Fibroblast of pulmonary artery (primary cell): ENCODE measurements around the gene ZCCHC14.

Experiments used
- DNase-seq: peaks from one replicate; pipeline ENCODE4 v3.0.0-alpha.2; 2010; ENCODE audit warnings: low read depth
- H3K4me3 ChIP-seq: replicated peaks from 2 replicates; pipeline ENCODE4 v1.5.1; 2011; ENCODE audit warnings: low read depth, mild to moderate bottlenecking, control low read depth, low read length, moderate library complexity
- TF ChIP-seq, protein P1 (sequence below): IDR thresholded peaks from 2 replicates; pipeline ENCODE4 v1.5.1; 2011; ENCODE audit warnings: mild to moderate bottlenecking, control low read depth, low read length, inconsistent platforms; ENCODE audit errors: missing control alignments

The ZCCHC14 gene

DNA sequence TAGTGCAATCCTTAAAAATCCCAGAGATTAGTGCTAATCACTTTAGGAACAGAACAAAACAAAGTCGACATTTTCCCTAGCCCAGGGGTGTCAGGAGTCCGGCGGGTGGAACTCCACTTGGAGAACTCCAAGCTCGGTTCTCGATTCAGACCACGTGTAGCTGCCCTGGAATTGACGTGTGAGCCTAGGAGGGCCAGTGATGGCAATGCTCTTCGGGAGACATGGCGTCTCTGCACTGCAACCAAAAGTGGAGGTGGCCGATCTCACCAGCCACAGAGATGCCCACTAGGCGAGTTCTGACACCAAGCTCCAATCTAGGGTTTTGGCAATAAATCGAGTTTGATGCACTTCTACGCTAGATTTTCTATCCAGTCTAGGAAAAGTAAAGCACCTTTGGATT lies 83.0 kb downstream of the ZCCHC14 start:
- no peak overlapping the region for H3K4me3 ChIP-seq
- TF ChIP-seq, protein P1, sequence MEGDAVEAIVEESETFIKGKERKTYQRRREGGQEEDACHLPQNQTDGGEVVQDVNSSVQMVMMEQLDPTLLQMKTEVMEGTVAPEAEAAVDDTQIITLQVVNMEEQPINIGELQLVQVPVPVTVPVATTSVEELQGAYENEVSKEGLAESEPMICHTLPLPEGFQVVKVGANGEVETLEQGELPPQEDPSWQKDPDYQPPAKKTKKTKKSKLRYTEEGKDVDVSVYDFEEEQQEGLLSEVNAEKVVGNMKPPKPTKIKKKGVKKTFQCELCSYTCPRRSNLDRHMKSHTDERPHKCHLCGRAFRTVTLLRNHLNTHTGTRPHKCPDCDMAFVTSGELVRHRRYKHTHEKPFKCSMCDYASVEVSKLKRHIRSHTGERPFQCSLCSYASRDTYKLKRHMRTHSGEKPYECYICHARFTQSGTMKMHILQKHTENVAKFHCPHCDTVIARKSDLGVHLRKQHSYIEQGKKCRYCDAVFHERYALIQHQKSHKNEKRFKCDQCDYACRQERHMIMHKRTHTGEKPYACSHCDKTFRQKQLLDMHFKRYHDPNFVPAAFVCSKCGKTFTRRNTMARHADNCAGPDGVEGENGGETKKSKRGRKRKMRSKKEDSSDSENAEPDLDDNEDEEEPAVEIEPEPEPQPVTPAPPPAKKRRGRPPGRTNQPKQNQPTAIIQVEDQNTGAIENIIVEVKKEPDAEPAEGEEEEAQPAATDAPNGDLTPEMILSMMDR: no peak
- DNase-seq: no peak

DNA sequence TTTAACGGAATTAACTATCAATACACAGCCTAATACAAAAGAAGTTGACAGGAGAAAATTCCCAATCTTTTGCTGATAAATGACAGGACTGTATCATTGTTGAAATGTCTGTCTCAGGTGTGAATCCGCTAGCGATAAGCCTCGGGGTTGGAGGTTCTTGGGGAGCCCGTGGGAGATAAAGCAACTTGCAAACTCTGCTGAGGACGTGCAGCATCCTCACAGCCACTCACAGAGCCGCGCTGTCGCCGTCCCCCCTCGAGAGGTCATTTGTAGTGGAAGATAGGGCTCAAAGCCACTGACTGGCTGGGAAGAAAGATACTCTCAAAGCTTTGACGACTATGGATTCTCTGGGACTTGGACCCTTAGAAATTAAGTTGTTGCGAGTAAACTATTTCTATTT lies 83.7 kb downstream of the ZCCHC14 start:
- DNase-seq: no peak
- TF ChIP-seq, protein P1: no peak
- no peak overlapping the region for H3K4me3 ChIP-seq

DNA sequence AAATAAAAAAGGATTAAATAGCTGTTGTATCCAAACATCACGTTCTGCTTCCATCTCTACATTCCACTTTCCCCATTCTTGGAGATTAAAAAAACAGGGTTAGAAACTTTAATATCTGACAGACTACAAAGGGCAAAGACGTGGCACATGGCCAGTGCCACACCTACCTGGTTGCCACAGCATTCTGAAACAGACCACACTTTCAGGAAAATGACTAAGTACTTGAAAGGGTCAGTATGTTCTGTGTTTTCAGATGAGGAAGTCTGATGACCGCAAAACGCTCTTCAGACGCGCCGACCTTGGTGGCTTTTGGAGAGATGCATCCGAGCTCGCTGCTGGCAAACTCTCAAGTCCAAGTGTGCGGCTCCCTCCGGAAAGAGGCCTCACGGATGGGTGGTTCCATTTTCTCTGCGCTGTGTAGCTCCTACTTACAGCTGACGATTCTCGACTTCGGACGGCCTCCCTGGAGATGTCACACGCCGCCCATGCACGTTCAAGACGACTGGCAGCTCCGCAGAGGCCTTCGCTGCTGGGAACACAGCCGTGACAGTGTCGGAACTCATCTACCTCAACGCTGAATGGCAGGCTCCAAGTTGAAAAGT lies 85.2 kb downstream of the ZCCHC14 start:
- H3K4me3 ChIP-seq: no peak overlapping the region
- TF ChIP-seq, protein P1: no peak
- peak; percentile 26 for DNase-seq

DNA sequence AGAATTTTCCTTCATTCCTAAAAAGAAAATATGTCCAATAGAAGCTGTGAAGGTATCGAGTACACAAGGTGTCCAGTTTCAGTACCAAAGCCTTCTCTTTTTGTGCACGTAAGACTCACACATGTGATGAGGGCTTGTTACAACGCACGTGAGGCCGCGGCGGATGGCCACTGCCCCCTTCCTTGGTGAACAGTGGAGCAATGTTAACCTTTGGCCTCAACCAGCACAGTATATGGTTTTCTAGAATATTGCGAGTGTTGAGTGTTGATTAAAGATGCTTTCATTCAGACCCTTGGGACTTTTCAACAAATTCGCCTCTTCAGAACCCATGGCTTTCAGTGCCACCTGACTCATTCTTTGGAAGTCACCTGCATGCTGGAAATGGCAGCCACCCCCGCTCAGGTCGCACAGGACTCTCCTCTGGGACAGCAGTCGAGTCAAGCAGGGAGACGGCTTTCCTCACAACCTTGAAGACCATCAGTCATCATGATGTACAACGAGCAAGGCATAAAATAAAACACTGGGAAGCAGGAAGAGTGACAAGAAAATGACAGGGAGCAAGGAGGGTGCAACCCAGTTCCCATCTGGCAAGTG lies 86.2 kb downstream of the ZCCHC14 start:
- TF ChIP-seq, protein P1: no peak
- no peak overlapping the region for H3K4me3 ChIP-seq
- DNase-seq: no peak

DNA sequence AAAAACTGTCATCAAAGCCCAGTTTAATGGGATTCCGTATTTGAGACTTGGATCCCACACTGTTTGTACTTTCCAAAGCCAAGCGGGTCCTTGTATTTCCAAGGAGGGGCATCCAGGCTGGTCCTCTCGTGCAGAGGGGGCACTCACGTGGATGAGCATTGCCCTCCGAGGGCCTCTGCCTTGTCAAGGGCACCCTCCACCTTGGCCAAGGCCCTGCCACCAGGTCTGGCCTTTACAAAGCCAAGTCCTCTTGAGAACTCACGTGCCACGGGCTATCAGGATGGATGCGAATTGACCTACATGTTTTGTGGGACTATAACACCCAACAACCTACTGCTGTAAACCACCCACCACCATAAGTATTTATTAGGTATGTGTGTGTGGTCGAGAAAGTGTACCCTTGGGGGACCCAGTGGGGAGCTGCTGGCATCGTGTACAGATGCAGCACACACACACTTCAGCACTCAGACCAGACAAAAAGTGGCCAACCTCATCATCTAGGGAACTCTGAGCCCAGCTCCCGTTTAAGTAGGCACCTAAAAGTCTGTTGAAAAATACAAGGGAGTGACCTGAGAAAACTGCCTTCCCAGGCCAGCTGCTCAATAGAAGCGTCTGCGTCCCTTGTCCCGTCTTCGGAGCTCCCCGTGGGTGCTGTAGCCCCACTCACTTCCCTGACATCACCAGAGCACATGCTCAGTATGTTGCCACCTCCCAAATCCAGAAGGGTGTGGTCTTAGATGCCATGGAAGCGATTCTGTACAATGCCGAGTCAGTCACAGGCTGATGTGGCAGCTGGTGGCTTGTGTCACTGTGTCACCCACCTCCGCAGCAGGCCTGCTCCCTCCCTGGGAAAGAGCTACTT lies 87.8 kb downstream of the ZCCHC14 start:
- DNase-seq: no peak
- H3K4me3 ChIP-seq: no peak overlapping the region
- TF ChIP-seq, protein P1: no peak

DNA sequence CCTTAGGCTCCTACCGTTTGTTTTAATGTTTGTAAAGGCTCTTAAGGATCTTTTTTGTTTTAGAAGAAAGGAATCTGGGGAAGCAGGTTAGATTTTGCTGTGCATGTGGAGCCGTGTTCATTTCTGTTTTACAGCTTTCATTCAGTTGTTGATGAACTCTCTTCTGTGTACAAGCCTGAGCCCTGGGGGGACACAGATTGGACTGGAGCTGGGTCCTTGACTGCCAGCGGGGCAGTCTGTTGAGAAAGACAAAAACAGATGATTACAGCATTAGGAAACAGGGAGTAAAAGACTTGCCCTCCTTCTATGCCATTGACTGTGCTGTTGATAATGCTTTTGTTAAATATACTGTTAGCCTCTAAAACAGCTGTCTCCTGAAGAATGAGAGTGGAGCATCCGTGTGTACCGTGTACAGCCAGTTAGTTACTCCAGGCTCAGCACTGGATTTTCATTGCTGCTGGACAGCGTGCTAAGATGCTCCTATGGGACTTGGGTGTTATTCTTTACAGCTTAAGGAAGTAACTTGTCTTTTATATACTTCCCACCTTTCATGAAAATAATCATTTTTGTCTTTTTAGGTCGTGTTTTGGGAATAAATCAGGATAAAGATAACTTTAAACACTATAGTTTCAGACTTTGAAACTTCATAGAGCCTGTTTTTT lies 97.5 kb downstream of the ZCCHC14 start:
- no peak overlapping the region for H3K4me3 ChIP-seq
- TF ChIP-seq, protein P1: no peak
- DNase-seq: no peak
